Liver (tissue), 9 donors: ENCODE results near the gene WWOX. TPM values are rescaled to one million over a fixed set of nuclear protein-coding genes. Genes with fewer than 3 reads are reported as not detected.

Source experiments
- DNase-seq: peaks from one replicate; pipeline ENCODE4 v3.0.0-alpha.2; 2017; ENCODE audit warnings: low spot score
- H3K27ac ChIP-seq, 2 donors: one replicate each; pipeline ENCODE4 v1.7.0; 2013; ENCODE audit warnings: inconsistent platforms in 2 of 2, low read length in 2 of 2, control low read depth in 1 of 2, low read depth in 1 of 2, mild to moderate bottlenecking in 1 of 2
- H3K27me3 ChIP-seq, 4 donors: one replicate each; pipeline versions ENCODE4 v1.6.1 to v1.7.0; 2013; ENCODE audit warnings: low read length in 3 of 4, inconsistent platforms in 1 of 4, mild to moderate bottlenecking in 1 of 4, moderate library complexity in 1 of 4; ENCODE audit not compliant: control insufficient read depth in 4 of 4, insufficient read depth in 4 of 4
- H3K36me3 ChIP-seq, 4 donors: one replicate each; pipeline versions ENCODE4 v1.6.1 to v1.7.0; 2013; ENCODE audit warnings: low read length in 3 of 4, mild to moderate bottlenecking in 3 of 4, low read depth in 1 of 4, moderate library complexity in 1 of 4; ENCODE audit not compliant: control insufficient read depth in 4 of 4, insufficient read depth in 3 of 4
- H3K4me1 ChIP-seq, 4 donors: one replicate each; pipeline versions ENCODE4 v1.6.1 to v1.7.0; 2013; ENCODE audit warnings: low read length in 3 of 4, mild to moderate bottlenecking in 3 of 4, moderate library complexity in 1 of 4; ENCODE audit not compliant: control insufficient read depth in 4 of 4, insufficient read depth in 4 of 4
- H3K4me3 ChIP-seq, 3 donors: one replicate each; pipeline versions ENCODE4 v1.6.1 to v1.7.0; 2013; ENCODE audit warnings: low read length in 3 of 3, control low read depth in 1 of 3, low read depth in 1 of 3, mild to moderate bottlenecking in 1 of 3
- H3K9ac ChIP-seq, 2 donors: one replicate each; pipeline ENCODE4 v1.7.0; 2013; ENCODE audit warnings: low read length in 2 of 2, mild to moderate bottlenecking in 2 of 2, moderate library complexity in 2 of 2, control low read depth in 1 of 2, low read depth in 1 of 2
- H3K9me3 ChIP-seq, 4 donors: one replicate each; pipeline versions ENCODE4 v1.6.1 to v1.7.0; 2013; ENCODE audit warnings: low read length in 3 of 4; ENCODE audit not compliant: control insufficient read depth in 4 of 4
- ATF3 ChIP-seq: IDR thresholded peaks from 2 replicates; pipeline ENCODE4 v1.6.1; 2016; ENCODE audit warnings: antibody characterized with exemption
- EGR1 ChIP-seq, 2 donors: IDR thresholded peaks; 2 replicates each; pipeline ENCODE4 v1.6.1; 2016 to 2018; ENCODE audit warnings: antibody characterized with exemption in 2 of 2, low read depth in 2 of 2
- FOXA2 ChIP-seq: IDR thresholded peaks from 2 replicates; pipeline ENCODE4 v1.6.1; 2016; ENCODE audit warnings: antibody characterized with exemption
- GABPA ChIP-seq, 2 donors: IDR thresholded peaks in 1 of 2; conservative IDR thresholded peaks in 1 of 2; 2 replicates each; pipeline ENCODE4 v1.6.1; 2016; ENCODE audit warnings: antibody characterized with exemption in 2 of 2, mild to moderate bottlenecking in 1 of 2, moderate library complexity in 1 of 2
- HNF4A ChIP-seq, 2 donors: conservative IDR thresholded peaks; 2 replicates each; pipeline ENCODE4 v1.6.1; 2016; ENCODE audit warnings: antibody characterized with exemption in 2 of 2, mild to moderate bottlenecking in 2 of 2
- JUND ChIP-seq, 2 donors: IDR thresholded peaks; 2 replicates each; pipeline ENCODE4 v1.6.1; 2016; ENCODE audit warnings: antibody characterized with exemption in 2 of 2
- NR2F2 ChIP-seq: IDR thresholded peaks from 2 replicates; pipeline ENCODE4 v1.6.1; 2016; ENCODE audit warnings: antibody characterized with exemption
- RXRA ChIP-seq, 2 donors: IDR thresholded peaks; 2 replicates each; pipeline ENCODE4 v1.6.1; 2017 to 2018; ENCODE audit warnings: antibody characterized with exemption in 2 of 2, mild to moderate bottlenecking in 1 of 2
- SP1 ChIP-seq: IDR thresholded peaks from 2 replicates; pipeline ENCODE4 v1.6.1; 2018; ENCODE audit warnings: antibody characterized with exemption, mild to moderate bottlenecking
- YY1 ChIP-seq: IDR thresholded peaks from 2 replicates; pipeline ENCODE4 v1.6.1; 2016; ENCODE audit warnings: antibody characterized with exemption, mild to moderate bottlenecking
- ZBTB33 ChIP-seq: IDR thresholded peaks from 2 replicates; pipeline ENCODE4 v1.6.1; 2016; ENCODE audit warnings: antibody characterized with exemption
- WGBS: extraction: QIAGEN DNeasy Blood & Tissue Kit; methylation state at CpG from one replicate; pipeline ENCODE4 v1.1.7; 2013; 5-methylcytosine and 5-hydroxymethylcytosine counted together
- polyA plus RNA-seq, 2 donors: library from polyadenylated mRNA; stranded (reverse) in 1 of 2; unstranded in 1 of 2; fragments of 200-250 nt in 1 of 2; fragments of >200 nt in 1 of 2; fragmentation: Nextera tagmentation in 1 of 2; extraction: Ambion mirVana in 1 of 2; gene quantifications; one replicate each; pipeline versions ENCODE4 v1.2.1 to v1.2.3, GENCODE V29; 2013 to 2015
- total RNA-seq, 2 donors: library from RNA; depleted of rRNA; stranded (reverse); fragments of >200 nt; gene quantifications; one replicate each; pipeline ENCODE4 v1.2.3, GENCODE V29; 2014
- TF ChIP-seq, protein P1 (sequence below): fragments of 150-350 bp; IDR thresholded peaks from 2 replicates; pipeline ENCODE4 v1.5.1; 2017; ENCODE audit warnings: improper control_type of control experiment, low read depth, low read length; ENCODE audit not compliant: missing input control
- TF ChIP-seq, protein P2 (sequence below): IDR thresholded peaks from 2 replicates; pipeline ENCODE4 v1.6.1; 2016; ENCODE audit warnings: antibody characterized with exemption, mild to moderate bottlenecking
- donor health status: healthy.
- donor health status: healthy.
- donor health status: healthy.
- donor health status: healthy.
- donor health status: healthy.

The WWOX gene
- total and polyA plus RNA-seq, 4 donors, result 9.8 to 46.0 (median 15.3) TPM

DNA sequence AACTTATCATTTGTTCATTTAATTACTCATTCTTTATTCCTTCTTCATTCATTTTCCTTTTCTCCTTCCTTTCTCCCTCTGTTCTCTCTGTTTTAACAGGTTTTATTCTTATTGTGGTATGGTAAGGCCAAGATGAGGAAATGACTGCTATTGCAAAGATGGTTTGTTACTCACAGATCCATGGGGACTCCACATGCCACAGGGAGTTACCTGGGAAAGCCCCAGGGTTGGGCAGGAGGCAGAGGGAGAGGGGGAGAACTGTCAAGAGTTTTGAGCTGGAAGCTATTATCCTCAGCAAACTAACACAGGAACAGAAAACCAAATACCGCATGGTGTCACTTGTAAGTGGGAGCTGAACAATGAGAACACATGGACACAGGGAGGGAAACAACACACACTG lies 453.3 kb downstream of the WWOX start:
- Histone ChIP-seq H3K27me3 (no peaks in the 10 kb centered on the region), H3K9me3 (no peaks in the 10 kb centered on the region), H3K4me3 (no peak overlapping the region), H3K27ac (no peak overlapping the region), H3K4me1 (peaks cover 0 to 2% (median 0%) of the 10 kb centered on the region in 4 donors), H3K9ac (no peak overlapping the region), H3K36me3 (no peaks in the 10 kb centered on the region)
- DNase-seq, result no peak
- WGBS, result 94% methylated on average over 1 of the region's 1 CpG
- TF ChIP-seq RXRA (IDR thresholded peaks at IDR 0.05), result no peak
- no peak for TF ChIP-seq ATF3
- TF ChIP-seq FOXA2, result no peak
- no peak for TF ChIP-seq YY1
- TF ChIP-seq EGR1 (IDR thresholded peaks at IDR 0.05; ENCODE audit: low read depth in 2 of 2), result no peak
- TF ChIP-seq, protein P1, sequence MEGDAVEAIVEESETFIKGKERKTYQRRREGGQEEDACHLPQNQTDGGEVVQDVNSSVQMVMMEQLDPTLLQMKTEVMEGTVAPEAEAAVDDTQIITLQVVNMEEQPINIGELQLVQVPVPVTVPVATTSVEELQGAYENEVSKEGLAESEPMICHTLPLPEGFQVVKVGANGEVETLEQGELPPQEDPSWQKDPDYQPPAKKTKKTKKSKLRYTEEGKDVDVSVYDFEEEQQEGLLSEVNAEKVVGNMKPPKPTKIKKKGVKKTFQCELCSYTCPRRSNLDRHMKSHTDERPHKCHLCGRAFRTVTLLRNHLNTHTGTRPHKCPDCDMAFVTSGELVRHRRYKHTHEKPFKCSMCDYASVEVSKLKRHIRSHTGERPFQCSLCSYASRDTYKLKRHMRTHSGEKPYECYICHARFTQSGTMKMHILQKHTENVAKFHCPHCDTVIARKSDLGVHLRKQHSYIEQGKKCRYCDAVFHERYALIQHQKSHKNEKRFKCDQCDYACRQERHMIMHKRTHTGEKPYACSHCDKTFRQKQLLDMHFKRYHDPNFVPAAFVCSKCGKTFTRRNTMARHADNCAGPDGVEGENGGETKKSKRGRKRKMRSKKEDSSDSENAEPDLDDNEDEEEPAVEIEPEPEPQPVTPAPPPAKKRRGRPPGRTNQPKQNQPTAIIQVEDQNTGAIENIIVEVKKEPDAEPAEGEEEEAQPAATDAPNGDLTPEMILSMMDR, result no peak
- TF ChIP-seq SP1, result no peak
- TF ChIP-seq JUND (IDR thresholded peaks at IDR 0.05), result no peak
- TF ChIP-seq GABPA (IDR thresholded peaks at IDR 0.05 in 1 of 2, conservative IDR thresholded peaks at IDR 0.05 in 1 of 2), result no peak

DNA sequence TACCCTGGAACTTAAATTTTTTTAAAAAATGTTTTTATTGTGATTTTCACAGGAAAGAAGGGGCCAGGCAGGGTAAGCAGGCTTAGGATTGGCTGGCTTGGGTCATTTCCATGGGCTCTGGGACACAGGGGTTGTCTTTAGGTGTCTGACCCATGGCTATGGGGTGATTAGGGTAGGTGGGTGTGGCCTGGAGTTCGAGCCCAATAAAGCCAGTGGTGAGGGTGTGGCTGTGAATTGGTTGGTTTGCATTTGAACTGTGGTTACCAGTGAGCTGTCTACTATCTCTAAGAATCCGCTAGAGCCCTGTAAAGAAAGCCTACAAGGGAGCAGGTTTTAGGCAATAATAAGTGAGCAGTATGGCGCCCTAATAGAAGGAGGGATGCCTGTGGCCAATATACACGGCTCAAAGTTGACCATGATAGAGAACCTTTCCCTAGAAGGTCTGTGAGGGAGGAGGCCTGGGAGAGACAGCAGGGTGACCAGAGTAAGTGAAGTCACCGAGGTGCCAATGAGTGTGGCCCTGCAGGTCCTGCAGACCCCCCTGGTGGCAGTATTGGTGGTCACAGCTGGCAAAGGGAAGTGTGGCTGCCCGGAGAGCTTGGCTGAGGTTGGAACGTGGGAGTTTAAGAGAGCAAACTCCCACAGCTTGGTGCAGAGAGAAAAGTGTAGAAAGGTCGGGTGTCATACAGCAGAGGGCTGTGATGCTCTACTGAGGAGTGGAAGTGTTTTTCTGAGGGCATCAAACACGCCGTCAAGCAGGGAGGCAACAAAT lies 454.0 kb downstream of the WWOX start:
- DNase-seq, result no peak
- WGBS, result 93% methylated on average over 10 of the region's 10 CpGs
- no peak overlapping the region for H3K9ac ChIP-seq
- H3K4me1 ChIP-seq, result peaks cover 0 to 2% (median 0%) of the 10 kb centered on the region in 4 donors
- no peaks in the 10 kb centered on the region for H3K36me3 ChIP-seq
- no peak overlapping the region for H3K27ac ChIP-seq
- no peaks in the 10 kb centered on the region for H3K27me3 ChIP-seq
- no peak overlapping the region for H3K4me3 ChIP-seq
- TF ChIP-seq FOXA2, result no peak
- no peak for TF ChIP-seq JUND (IDR thresholded peaks at IDR 0.05)
- TF ChIP-seq HNF4A (conservative IDR thresholded peaks at IDR 0.05), result no peak
- TF ChIP-seq NR2F2, result no peak
- TF ChIP-seq SP1, result no peak
- TF ChIP-seq RXRA (IDR thresholded peaks at IDR 0.05), result no peak
- no peak for TF ChIP-seq YY1
- TF ChIP-seq ZBTB33, result no peak
- H3K9me3 ChIP-seq, result no peaks in the 10 kb centered on the region

- H3K4me1 ChIP-seq, result peaks cover 0 to 2% (median 0%) of the 10 kb centered on the region in 4 donors
- H3K27ac ChIP-seq, result no peak overlapping the region
- no peak for DNase-seq
- no peaks in the 10 kb centered on the region for H3K27me3 ChIP-seq
- H3K9me3 ChIP-seq, result no peaks in the 10 kb centered on the region
- TF ChIP-seq RXRA (IDR thresholded peaks at IDR 0.05) (peak in 1 of 2 donors; percentile 38), HNF4A (conservative IDR thresholded peaks at IDR 0.05) (peak; percentile 44 to 52)
- TF ChIP-seq, protein P2, sequence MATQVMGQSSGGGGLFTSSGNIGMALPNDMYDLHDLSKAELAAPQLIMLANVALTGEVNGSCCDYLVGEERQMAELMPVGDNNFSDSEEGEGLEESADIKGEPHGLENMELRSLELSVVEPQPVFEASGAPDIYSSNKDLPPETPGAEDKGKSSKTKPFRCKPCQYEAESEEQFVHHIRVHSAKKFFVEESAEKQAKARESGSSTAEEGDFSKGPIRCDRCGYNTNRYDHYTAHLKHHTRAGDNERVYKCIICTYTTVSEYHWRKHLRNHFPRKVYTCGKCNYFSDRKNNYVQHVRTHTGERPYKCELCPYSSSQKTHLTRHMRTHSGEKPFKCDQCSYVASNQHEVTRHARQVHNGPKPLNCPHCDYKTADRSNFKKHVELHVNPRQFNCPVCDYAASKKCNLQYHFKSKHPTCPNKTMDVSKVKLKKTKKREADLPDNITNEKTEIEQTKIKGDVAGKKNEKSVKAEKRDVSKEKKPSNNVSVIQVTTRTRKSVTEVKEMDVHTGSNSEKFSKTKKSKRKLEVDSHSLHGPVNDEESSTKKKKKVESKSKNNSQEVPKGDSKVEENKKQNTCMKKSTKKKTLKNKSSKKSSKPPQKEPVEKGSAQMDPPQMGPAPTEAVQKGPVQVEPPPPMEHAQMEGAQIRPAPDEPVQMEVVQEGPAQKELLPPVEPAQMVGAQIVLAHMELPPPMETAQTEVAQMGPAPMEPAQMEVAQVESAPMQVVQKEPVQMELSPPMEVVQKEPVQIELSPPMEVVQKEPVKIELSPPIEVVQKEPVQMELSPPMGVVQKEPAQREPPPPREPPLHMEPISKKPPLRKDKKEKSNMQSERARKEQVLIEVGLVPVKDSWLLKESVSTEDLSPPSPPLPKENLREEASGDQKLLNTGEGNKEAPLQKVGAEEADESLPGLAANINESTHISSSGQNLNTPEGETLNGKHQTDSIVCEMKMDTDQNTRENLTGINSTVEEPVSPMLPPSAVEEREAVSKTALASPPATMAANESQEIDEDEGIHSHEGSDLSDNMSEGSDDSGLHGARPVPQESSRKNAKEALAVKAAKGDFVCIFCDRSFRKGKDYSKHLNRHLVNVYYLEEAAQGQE, result no peak
- peak overlapping the region; percentile 28 to 49 (median 33) for H3K4me3 ChIP-seq
- peak overlapping the region; percentile 31 to 37 for H3K9ac ChIP-seq
- no peaks in the 10 kb centered on the region for H3K36me3 ChIP-seq
- 49% methylated on average over 16 of the region's 16 CpGs for WGBS
Observed at GRCh38 chr16:78556421-78556820, 457.0 kb downstream of the WWOX start.
